GM23248 (cell line): ENCODE data around the gene NINL.
"Not testable (repeated sequence)": the region's sequence is repeated elsewhere in the genome, so short reads cannot be mapped to it uniquely, and the experiment has no call there.

Source experiments
- EZH2 ChIP-seq: fragments of 200-600 bp; sonication (generic); IDR thresholded peaks from 2 replicates; pipeline ENCODE4 v1.6.1; 2018; ENCODE audit warnings: antibody characterized with exemption, mild to moderate bottlenecking; ENCODE audit not compliant: insufficient read depth, poor library complexity, severe bottlenecking
- EZH2phosphoT487 ChIP-seq: fragments of 200-600 bp; sonication (generic); IDR thresholded peaks from 2 replicates; pipeline ENCODE4 v1.6.1; 2018; ENCODE audit warnings: antibody characterized with exemption, moderate library complexity, mild to moderate bottlenecking, low read depth; ENCODE audit not compliant: insufficient read depth

- not testable (repeated sequence) for TF ChIP-seq EZH2, EZH2phosphoT487
These were observed 34.5 kb downstream of the NINL start for GRCh38 chr20:25550645-25551337.
